ENCODE results near the gene CERKL.

Gene CERKL

DNA sequence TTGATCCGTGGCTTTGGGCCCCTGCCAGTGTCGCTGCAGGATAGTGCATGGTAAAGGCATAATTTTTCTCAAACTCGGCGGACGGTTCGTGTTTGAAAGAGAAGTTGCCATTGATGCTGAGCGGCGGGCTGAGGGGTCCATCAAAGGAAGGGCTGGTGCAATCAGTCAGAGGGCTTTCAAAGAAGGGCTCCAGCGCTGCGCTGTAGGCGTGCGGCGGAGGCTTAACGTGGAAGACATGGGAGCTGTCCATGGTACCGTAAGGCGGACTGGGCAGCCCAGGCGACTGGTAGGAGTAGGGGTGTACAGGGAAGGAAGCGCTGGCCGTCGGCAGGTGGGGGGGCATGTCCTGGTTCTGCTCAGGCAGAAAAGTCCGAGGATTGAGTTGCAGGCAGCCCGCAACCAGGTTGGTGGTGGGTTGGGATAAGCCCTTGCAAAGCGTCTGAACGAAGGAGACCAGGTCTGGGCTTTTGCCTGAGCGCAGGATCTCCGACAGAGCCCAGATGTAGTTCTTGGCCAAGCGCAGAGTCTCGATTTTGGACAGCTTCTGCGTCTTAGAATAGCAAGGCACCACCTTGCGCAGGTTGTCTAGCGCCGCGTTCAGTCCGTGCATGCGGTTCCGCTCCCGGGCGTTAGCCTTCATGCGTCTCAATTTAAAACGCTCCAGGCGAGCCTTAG lies 21.1 kb upstream of the CERKL start:
- DNase-seq: peak; percentile 29

DNA sequence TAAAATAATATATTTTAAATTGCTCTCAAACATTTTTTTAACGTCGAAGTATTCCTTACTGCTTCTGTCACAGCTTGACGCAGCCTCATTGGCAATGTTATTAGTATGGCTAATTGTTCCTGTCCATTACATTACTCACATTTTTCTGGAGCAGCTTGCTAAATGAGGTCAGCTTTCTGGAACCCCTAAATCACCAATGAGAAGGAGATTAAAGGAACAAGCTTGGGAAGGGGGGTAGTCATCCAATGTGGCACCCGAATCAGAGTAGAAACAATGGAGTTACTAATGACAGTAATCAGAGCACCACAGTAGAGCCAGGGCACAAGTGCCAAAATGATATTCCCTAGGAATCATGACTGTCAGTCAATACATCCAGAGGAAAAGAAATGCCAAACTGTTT lies 18.3 kb upstream of the CERKL start:
- no peak for DNase-seq

DNA sequence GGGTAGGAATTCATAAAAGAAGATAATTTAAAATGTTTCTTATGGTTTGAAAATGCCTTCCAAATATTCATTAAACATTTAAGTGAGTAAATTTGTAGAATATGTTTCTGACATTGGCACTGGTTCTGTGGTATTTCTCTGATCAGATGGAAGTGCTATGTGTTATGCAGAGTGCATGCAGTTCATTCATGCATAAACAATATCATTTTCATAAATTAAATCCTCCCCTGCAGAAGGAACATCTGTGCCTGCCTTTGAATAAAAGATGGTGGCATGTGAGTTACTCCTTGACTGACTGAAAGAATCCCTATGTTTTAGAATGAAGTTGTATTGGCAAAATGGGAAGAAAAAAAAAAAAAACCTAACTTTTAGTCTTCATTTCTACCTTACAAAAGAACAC lies 17.6 kb upstream of the CERKL start:
- DNase-seq: no peak

DNA sequence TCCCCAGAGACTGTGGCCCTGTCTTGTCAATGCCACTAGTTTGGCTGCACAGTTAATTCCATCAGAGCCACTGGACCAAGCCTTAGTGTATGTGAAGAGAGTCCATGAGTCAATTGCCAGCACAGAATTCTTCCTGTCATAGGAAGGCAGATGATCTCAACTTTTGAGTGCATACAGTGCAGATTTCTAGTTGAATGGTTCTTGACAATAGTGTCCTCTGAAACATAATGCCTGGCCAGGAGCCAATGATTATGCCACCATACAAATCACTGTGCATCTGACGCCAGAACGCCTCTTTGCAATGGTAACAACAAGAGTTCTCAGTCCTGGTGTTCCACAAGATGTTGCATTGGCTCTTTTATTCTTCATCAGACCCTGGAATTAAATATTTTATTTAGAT lies 16.3 kb upstream of the CERKL start:
- DNase-seq: no peak

DNA sequence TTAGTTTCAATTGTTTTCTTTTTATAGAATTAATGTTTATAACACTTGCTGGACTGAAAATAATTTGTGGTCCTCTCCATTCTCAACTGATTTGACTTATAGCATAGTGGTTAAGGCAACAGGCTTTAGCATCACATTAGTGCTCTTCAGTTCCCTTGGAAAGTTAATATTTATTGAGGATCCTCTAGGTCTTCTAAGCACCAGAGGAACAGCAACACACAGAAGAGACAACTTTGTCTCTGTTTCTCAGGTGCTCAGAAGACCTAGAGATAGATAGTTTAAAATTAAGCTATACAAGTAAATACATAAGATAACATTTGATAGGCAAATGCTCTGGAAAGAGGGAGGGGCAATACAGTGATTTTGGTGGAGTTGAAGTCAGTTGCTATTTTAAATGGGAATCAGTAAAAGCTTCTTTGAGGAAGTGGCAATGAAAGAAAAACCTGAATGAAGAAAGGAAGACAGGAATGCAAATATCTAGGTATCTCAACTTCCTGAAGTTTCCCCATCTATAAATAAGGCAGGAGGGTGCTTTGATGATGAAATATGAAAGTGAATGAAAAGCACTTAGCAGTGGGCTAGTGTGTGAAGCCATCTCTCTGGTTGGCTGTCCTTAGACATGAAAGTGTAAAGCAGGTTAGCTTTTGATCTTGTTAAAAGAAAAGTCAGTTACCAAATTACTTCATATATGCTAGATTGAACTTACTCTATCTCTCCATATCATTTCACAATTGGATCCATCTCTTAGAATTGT lies 15.5 kb upstream of the CERKL start:
- no peak for DNase-seq

DNA sequence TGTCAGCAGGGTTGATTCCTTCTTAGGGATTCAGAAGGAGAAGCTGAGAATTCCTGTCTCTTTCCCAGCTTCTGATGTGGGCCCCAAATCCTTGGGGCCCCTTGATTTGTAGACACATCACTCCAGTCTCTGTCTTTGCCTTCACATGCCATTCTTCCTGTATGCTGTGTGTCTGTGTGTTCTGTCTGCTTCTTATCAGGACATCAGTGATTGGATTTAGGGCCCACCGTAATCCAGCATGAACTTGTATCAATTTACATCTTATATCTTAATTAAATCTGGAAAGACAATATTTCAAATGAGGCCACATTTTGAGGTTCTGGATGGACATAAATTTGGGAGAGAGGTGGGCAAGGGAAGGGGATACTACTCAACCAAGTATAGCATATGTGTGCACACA lies 13.7 kb upstream of the CERKL start:
- DNase-seq: no peak

DNA sequence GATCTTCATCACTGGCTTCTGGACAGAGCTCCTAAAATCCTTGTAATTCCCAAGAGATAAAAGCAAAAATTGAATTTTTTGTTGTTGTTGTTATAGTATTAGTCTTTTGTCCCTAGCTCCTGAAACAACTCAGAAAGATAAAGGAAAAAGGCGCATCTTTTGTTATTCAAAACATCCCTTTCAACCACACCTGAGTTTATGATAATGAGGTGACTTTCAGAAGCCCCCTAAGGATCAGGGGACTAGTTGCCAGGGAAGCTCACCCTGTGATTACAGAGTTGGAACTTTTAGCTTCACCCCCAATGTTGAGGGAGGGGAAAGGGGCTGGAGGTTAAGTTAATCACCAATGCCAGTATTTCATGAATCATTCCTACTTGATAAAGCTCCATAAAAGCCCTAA lies 10.3 kb upstream of the CERKL start:
- DNase-seq: no peak

DNA sequence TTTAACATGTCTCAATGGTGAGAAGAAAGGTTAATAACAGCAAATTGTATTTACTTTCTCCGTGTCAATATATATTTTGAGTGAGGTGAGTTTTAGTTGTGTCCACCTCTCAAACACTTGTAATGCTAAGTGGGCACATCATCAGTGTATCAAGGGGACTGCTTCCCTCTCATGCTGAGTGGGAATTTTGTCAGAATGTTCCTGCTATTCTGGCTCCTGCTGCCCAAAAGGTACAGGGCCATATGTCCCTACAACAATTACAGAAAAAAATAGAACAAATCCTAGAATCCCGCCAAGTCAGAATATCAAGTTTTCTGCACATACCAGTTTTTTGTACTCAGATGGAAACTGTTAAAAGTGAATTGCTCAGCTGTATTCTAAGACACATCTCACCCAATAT lies 5.4 kb upstream of the CERKL start:
- DNase-seq: no peak

DNA sequence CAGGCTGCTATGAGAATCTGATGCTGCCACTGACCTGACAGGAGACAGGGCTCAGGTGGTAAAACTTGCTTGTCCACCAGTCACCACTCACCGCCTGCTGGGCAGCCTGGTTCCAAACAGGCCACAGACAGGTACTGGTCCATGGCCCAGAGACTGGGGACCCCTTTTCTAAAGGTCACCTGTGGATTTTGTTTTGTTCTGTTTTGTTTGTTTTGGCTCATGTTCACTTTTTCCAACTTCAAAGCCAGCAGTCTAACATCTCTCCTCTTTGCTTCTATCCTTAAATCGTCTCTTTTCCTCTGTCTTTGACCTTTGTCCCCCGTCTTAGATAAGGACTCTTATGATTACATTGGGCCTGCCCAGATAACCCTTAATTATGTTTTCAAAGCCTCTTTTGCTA lies 3.3 kb upstream of the CERKL start:
- DNase-seq: no peak

DNA sequence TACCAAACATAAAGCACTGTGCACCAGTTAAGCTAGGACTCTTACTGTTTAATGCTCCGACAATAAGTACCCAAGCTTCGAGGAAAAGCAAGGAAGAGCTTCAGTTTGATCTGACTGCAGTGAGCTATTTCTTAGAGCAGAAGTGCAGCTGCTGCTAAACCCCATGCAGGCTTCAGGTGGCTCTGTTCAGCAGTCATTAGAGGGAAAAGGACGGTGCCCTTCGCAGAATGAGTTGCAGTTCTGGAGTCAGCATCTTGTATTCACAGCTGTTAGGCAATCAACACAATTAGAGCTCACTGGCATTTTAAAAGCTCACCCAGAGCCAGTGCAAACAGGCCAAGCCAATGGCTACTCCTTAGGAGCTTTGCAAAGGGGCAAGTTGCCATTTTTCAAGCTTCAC lies 1.5 kb upstream of the CERKL start:
- DNase-seq: no peak

DNA sequence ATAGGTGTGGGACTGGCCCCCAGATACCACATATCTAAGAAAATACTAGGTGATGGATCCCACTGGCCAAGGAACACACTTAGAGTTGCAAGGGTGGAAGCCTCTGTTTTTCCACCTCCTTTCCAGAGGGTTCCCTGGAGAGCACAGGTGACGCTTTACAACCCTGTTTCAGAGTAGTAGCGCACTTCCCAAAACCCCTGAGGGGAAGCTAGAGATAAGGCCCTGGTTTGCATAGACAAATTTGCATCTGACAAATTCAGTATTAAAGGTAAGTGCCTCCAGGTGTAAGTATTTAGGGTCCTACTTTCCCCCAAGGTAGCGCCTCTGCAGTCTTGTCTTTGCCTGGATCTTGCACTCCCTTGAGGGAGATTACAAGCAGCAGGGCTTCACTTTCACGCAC lies 474 bp upstream of the CERKL start:
- DNase-seq: no peak

DNA sequence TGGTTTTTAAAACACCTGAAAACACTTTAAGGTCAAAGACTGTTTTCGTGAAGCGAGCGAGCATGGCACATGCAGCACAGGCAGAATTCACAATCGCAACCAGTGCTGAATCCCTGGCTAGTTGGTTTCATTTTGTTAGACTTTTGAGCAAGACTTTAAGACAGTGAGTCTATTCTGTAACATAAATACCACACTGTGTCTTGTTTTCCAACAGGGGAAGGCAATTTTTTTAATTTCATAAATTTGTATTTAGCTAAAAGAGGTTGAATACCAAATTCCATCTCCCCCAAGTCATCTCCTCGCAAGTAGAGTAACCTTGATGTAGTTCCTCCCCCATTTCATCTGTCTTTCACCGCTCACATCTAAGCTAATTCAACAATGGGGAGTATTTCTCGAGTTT lies 1.4 kb downstream of the CERKL start:
- DNase-seq: no peak

DNA sequence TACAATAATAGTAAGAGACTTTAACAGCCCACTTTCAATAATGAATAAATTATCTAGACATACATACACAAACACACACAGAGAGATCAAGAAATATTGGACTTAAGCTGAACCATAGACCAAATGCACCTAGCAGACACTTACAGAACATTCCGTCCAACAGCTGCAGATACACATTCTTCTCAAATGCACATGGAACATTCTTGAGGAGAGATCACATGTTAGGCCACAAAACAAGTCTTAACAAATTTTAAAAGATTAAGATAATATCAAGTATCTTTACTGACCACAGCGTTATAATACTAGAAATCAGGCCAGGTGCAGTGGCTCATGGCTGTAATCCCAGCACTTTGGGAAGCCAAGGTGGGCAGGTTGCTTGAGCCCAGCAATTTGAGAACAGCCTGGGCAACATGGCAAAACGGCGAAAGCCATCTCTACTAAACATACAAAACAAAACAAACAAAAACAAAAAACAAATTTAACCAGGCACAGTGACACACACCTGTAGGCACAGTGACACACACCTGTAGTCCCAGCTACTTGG lies 7.4 kb downstream of the CERKL start:
- no peak for DNase-seq

DNA sequence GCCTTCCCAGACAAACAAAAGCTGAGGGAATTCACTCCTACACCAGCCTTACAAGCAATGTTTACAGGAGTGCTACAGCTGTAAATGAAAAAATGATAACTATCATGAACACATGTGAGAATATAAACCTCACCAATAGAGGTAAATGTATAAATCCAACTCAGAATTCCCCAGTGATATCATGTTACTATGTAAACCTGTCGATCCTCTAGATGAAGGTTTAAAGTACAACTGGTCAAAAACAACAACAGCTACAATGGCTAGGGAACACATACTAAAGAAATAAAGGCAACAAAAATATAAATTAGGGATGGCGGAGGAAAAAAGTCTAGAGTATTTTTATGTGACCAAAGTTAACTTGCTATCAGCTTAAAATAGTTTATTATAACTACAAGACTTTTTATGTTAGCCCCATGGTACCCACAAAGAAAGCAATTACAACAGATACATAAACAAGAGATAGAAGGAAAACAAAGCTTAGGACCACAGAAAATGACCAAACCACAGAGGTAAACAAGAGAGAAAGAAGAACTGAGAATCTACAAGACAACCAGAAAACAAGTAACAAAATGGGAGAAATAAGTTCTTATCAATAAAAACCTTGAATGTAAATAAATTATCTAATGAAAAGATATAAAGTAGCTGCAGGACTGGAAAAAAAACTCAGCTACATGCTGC lies 8.3 kb downstream of the CERKL start:
- DNase-seq: no peak

DNA sequence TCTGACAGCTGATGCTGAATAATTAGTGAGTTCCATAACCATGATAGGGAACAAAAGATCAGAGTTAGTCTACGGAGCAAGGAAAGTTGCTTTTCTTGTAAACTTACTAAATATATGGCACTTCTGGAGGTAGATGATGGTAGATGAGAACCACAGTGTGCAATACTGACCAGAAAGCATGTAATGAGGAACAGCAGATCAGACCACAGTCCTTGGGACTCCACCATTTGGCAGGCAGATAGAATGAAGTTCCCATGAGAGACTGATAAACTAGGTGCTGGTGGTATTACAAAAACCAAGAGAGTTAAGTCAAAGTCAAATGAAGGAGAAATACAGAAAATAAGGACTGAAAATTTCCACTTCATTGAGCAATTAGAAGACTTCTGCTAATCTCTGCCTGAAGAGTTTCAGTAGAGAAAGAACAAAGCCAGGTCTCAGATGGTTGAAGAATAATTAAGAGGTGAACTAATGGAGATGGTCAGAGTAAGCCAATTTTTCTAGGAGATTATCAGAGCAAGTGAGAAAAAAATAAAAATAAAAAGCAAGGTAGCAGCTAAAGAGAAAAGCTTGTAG lies 10.4 kb downstream of the CERKL start:
- no peak for DNase-seq

DNA sequence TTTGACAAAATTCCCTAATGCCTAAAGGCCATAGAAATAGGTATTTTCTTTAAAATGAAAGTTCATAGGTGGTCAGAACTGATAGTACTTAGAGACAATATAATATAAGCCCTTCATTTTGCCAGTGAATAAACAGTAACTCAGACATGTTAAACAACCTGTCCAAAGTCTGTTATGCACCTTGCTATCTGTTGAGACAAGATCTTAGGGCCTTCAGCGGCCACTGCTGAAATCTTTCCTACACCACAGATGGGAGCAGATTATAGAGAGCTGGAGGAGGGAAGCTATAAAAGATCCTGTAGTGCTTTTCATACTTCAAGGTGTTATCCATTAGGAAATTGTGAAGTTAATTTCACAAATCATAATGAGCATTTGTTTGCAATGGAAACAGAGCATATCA lies 13.8 kb downstream of the CERKL start:
- no peak for DNase-seq

DNA sequence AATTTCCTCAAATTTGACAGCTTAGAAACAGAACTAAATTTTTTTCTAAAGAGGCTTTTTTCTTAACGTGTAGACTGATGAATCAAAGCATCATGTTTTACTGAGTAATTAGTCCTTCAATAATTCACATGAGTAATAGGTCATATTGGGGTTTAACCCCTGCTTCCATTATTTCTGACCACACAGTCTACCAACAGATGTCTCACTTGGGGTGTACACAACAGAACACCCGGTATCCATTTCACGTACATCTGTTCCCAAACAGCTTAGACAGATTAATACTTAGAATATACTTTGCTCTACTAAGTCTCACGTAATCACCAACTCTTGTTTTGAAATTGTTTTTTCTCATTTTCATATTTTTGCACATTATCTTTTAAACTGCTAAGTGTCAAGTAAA lies 14.8 kb downstream of the CERKL start:
- no peak for DNase-seq

DNA sequence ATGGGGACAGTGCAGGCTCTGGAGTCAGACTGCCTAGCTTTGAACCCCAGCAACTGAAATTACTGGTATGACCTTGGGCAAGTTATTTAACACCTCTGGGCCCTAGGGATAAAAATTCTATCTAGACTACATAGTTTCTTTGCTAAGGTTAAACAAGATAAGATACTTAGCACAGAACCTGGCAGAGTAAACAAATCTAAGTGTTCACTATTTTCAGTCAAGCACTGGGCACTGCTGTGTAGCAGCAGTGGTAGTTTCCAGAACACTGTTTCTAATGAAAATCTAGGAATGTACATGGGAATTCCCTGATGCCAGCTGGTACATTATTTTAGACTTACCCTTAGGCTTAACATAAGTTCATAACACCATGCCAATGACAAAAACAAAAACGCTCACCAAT lies 17.2 kb downstream of the CERKL start:
- DNase-seq: no peak

DNA sequence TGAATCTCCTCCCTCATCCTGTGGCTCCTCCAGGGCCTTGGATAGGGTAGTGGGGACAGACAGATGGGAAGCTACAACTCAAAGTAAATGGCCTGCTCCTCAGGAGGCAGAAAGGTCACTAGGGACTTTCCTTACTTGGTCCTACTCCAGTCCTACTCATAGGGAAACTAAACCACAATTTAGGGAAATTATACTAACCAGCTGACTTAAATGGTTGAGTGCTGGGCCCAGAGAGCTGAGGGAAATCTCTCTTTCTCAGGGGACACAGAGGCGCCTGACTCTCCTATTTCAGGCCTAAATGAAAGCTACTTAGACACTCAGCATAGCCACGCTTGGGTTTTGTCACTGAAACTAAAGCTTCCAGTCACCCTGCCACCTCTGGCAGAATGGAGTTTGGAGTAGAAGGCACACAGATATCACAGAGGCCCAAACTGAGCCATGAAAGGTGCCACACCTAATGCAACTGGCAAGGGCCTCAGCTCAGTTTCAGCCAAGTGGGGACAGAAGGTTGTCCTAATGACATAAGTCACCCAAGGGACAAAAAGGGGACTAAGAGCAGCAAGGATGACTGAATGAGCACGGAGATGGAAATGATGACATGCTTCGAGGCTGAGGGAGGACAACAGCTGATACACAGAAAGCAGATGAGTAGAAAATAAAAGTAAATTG lies 24.0 kb downstream of the CERKL start:
- DNase-seq: no peak

DNA sequence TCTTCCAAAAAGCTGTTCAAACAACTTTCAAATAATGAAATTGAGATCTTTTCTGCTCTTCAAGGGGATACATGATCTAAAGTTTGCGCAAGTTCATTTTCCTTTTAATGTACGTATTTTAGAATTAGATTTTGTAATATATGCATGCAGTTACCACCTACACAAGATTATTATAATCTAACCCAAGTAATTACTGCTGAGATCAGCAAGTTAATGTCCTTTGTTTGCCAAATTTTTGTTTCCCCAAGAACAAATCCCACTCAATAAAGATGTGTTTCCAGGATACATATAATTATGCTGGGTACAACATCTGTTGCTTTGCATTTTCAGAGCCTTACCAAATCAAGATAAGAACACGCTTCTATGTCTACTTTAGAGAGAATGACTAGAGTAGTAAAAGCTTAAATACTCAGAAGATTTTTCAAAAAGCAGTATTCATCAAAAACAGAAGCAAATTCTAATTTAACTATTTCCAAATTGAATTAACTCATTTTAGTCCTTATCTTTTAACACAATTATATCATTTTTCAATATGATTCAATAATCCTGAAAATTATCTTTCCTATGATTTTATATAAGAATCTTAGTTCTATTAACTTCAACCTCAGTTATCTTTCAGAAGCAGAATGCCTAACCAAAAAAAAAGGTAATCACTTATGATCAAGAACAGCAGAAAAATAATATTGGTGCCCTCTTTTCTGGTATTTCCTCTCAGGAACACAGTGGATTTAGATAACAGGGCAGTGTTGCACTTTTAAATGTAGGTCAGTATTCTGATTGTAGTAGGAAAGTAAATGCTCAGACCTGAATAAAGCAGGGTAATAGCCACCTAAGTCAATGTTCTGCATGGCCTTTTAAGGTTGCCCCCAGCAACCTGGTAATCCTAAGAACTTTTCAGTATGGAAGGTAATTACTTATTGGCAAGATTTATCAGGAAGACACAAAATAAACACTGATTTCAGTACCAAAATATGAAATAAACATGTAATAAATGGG lies 28.0 kb downstream of the CERKL start:
- no peak for DNase-seq

DNA sequence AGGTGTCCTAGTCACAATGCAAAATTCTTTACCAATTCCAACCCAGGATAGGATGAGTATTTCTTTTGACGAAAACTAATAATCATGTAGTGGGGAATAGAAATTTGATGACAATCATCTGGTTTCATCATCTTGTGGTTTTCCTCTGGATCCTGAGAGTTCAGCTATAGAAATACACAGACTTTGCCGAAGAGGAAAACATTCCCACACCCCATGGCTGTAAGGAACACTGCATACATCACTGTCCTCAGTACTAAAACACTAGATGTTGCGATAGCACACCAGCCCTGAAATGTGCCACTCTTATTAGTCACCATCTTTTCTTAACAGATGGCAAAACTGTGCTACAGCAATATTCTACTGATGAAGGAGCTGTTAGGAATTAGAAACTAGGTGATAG lies 29.4 kb downstream of the CERKL start:
- DNase-seq: no peak

DNA sequence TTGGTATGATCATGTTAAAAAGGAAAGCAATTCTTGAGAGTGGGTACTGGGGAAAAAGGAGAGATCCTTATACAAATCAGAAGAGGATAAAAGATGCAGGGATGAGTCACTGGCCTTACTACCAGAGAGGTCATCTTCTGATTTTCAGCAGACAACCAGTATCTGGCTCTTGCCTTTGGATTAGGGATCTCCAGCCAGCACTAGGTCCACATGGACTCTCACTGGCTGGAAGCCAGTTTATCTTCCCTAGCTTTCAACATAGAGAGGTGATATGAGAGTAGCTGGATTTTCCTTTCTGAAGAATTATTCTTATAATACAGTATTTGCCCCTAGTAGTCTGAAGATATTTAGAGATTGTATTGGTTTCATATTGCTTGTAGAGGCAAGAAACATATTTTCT lies 30.2 kb downstream of the CERKL start:
- DNase-seq: no peak

Measured in GDM1 (cell line).